ENCODE data around the gene STEAP1B.

STEAP1B gene

GRCh38 chr7:22477876-22478450 is 22.0 kb downstream of the STEAP1B start:
- H3K9me3 ChIP-seq (ENCODE audit: control insufficient read depth in 2 of 2, low read length in 2 of 2) = peaks cover 0 to 2% of the 10 kb centered on the region in 2 donors
- H3K9ac ChIP-seq (ENCODE audit: low read length in 2 of 2) = no peak overlapping the region
- H3K27ac ChIP-seq (ENCODE audit: low read length) = no peak overlapping the region
- peaks cover 0 to 3% of the 10 kb centered on the region in 2 donors for H3K27me3 ChIP-seq (ENCODE audit: control insufficient read depth in 1 of 2, insufficient read depth in 2 of 2, low read length in 2 of 2)
- H3K4me1 ChIP-seq (ENCODE audit: control insufficient read depth, insufficient read depth, low read length) = no peaks in the 10 kb centered on the region
- no peaks in the 10 kb centered on the region for H3K36me3 ChIP-seq (ENCODE audit: control insufficient read depth in 2 of 2, insufficient read depth in 2 of 2, low read length in 2 of 2)
- no peak overlapping the region for H3K4me3 ChIP-seq (ENCODE audit: low read length in 2 of 2)

DNA sequence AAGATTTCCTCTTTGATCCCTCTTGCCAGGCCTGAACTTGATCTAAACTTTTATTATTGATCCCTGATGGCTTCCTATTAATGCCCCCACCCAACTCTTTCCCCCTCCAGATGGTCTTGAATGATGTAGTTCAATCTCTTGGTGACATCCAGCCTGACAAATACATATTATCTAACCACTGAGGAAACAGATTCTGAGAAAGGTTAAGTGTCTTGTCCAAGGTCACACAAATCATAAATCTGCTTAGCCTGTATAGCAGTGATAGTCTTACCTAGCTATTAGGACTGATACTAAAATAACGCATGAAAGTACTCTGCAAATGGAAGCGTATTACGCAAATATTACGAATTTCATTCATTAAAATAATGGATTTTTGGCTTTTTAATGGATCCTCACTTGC is 22.7 kb downstream of the STEAP1B start:
- peaks cover 0 to 2% of the 10 kb centered on the region in 2 donors for H3K9me3 ChIP-seq (ENCODE audit: control insufficient read depth in 2 of 2, low read length in 2 of 2)
- no peak overlapping the region for H3K4me3 ChIP-seq (ENCODE audit: low read length in 2 of 2)
- no peaks in the 10 kb centered on the region for H3K4me1 ChIP-seq (ENCODE audit: control insufficient read depth, insufficient read depth, low read length)
- H3K27ac ChIP-seq (ENCODE audit: low read length) = no peak overlapping the region
- no peak overlapping the region for H3K9ac ChIP-seq (ENCODE audit: low read length in 2 of 2)
- no peaks in the 10 kb centered on the region for H3K36me3 ChIP-seq (ENCODE audit: control insufficient read depth in 2 of 2, insufficient read depth in 2 of 2, low read length in 2 of 2)
- H3K27me3 ChIP-seq (ENCODE audit: control insufficient read depth in 1 of 2, insufficient read depth in 2 of 2, low read length in 2 of 2) = peaks cover 0 to 3% of the 10 kb centered on the region in 2 donors

DNA sequence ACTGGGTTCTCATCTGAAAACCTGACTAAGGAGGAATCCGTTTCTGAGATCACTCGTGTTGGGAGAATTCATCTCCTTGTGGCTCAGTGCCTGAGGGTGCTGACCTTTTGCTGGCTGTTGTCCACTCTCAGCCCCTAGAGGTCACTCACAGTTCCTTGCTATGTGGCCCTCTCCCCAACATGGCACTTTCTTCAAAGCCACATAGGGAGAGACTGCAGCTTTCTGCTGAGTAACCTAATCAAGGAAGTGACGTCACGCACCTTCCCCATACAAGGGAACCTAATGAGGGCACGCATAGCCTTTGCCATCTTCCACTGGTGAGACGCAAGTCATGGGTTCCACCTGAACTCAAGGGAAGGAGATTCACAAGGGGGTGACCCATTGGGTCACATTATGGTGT is 23.2 kb downstream of the STEAP1B start:
- Histone ChIP-seq H3K27ac (ENCODE audit: low read length) (no peak overlapping the region), H3K4me1 (ENCODE audit: control insufficient read depth, insufficient read depth, low read length) (no peaks in the 10 kb centered on the region), H3K9ac (ENCODE audit: low read length in 2 of 2) (no peak overlapping the region), H3K36me3 (ENCODE audit: control insufficient read depth in 2 of 2, insufficient read depth in 2 of 2, low read length in 2 of 2) (no peaks in the 10 kb centered on the region), H3K27me3 (ENCODE audit: control insufficient read depth in 1 of 2, insufficient read depth in 2 of 2, low read length in 2 of 2) (peaks cover 0 to 3% of the 10 kb centered on the region in 2 donors), H3K4me3 (ENCODE audit: low read length in 2 of 2) (no peak overlapping the region), H3K9me3 (ENCODE audit: control insufficient read depth in 2 of 2, low read length in 2 of 2) (peaks cover 0 to 2% of the 10 kb centered on the region in 2 donors)

- no peaks in the 10 kb centered on the region for H3K36me3 ChIP-seq (ENCODE audit: control insufficient read depth in 2 of 2, insufficient read depth in 2 of 2, low read length in 2 of 2)
- no peaks in the 10 kb centered on the region for H3K27me3 ChIP-seq (ENCODE audit: control insufficient read depth in 1 of 2, insufficient read depth in 2 of 2, low read length in 2 of 2)
- H3K27ac ChIP-seq (ENCODE audit: low read length) = no peak overlapping the region
- no peak overlapping the region for H3K4me3 ChIP-seq (ENCODE audit: low read length in 2 of 2)
- H3K9me3 ChIP-seq (ENCODE audit: control insufficient read depth in 2 of 2, low read length in 2 of 2) = peaks cover 0 to 2% of the 10 kb centered on the region in 2 donors
- no peaks in the 10 kb centered on the region for H3K4me1 ChIP-seq (ENCODE audit: control insufficient read depth, insufficient read depth, low read length)
- H3K9ac ChIP-seq (ENCODE audit: low read length in 2 of 2) = no peak overlapping the region
Observed at GRCh38 chr7:22474645-22475044, 25.3 kb downstream of the STEAP1B start.

DNA sequence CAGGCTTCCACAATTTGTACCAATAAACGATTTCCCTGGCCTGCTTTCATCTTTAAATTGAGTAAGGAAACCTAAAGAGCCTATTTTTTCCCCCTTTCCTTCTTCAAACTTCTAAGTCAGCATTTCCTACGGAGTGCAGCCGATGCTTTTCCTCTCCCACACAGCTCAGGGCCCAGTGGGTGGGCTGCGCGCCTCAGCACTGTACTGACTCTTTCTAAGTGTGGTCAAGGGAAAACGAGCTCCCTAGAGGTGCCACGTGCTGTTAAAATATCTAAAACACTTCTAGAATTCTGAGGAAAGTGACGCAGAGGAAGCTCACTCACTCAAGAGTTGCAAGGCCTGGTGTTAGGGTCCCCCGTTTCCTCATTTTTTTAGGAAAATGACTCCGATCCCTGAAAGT is 29.0 kb downstream of the STEAP1B start:
- no peaks in the 10 kb centered on the region for H3K36me3 ChIP-seq (ENCODE audit: control insufficient read depth in 2 of 2, insufficient read depth in 2 of 2, low read length in 2 of 2)
- H3K9ac ChIP-seq (ENCODE audit: low read length in 2 of 2) = no peak overlapping the region
- H3K4me1 ChIP-seq (ENCODE audit: control insufficient read depth, insufficient read depth, low read length) = no peaks in the 10 kb centered on the region
- no peaks in the 10 kb centered on the region for H3K27me3 ChIP-seq (ENCODE audit: control insufficient read depth in 1 of 2, insufficient read depth in 2 of 2, low read length in 2 of 2)
- no peak overlapping the region for H3K4me3 ChIP-seq (ENCODE audit: low read length in 2 of 2)
- H3K9me3 ChIP-seq (ENCODE audit: control insufficient read depth in 2 of 2, low read length in 2 of 2) = no peaks in the 10 kb centered on the region
- no peak overlapping the region for H3K27ac ChIP-seq (ENCODE audit: low read length)

- H3K4me3 ChIP-seq (ENCODE audit: low read length in 2 of 2) = no peak overlapping the region
- H3K9me3 ChIP-seq (ENCODE audit: control insufficient read depth in 2 of 2, low read length in 2 of 2) = no peaks in the 10 kb centered on the region
- no peak overlapping the region for H3K9ac ChIP-seq (ENCODE audit: low read length in 2 of 2)
- no peaks in the 10 kb centered on the region for H3K36me3 ChIP-seq (ENCODE audit: control insufficient read depth in 2 of 2, insufficient read depth in 2 of 2, low read length in 2 of 2)
- no peaks in the 10 kb centered on the region for H3K4me1 ChIP-seq (ENCODE audit: control insufficient read depth, insufficient read depth, low read length)
- H3K27ac ChIP-seq (ENCODE audit: low read length) = no peak overlapping the region
- no peaks in the 10 kb centered on the region for H3K27me3 ChIP-seq (ENCODE audit: control insufficient read depth in 1 of 2, insufficient read depth in 2 of 2, low read length in 2 of 2)
Observed at GRCh38 chr7:22469371-22470143, 30.4 kb downstream of the STEAP1B start.

DNA sequence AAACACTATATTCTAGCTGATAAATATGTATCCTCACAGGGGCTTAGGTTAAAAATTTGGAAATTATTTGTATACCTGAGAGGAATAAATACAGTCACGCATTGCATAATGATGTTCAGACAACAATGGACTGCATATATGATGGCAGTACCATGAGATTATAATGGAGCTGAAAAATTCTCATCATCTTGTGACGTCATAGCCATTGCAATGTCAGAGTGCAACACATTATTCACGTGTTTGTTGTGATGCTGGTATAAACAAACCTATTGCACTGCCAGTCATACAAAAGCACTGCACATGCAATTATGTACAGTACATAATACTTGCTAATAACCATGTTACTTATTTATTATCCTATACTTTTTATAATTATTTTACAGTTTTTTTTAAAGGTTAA is 31.4 kb downstream of the STEAP1B start:
- H3K9me3 ChIP-seq (ENCODE audit: control insufficient read depth in 2 of 2, low read length in 2 of 2) = peaks cover 0 to 3% of the 10 kb centered on the region in 2 donors
- no peaks in the 10 kb centered on the region for H3K27me3 ChIP-seq (ENCODE audit: control insufficient read depth in 1 of 2, insufficient read depth in 2 of 2, low read length in 2 of 2)
- no peaks in the 10 kb centered on the region for H3K4me1 ChIP-seq (ENCODE audit: control insufficient read depth, insufficient read depth, low read length)
- H3K9ac ChIP-seq (ENCODE audit: low read length in 2 of 2) = no peak overlapping the region
- H3K27ac ChIP-seq (ENCODE audit: low read length) = no peak overlapping the region
- no peak overlapping the region for H3K4me3 ChIP-seq (ENCODE audit: low read length in 2 of 2)
- no peaks in the 10 kb centered on the region for H3K36me3 ChIP-seq (ENCODE audit: control insufficient read depth in 2 of 2, insufficient read depth in 2 of 2, low read length in 2 of 2)

DNA sequence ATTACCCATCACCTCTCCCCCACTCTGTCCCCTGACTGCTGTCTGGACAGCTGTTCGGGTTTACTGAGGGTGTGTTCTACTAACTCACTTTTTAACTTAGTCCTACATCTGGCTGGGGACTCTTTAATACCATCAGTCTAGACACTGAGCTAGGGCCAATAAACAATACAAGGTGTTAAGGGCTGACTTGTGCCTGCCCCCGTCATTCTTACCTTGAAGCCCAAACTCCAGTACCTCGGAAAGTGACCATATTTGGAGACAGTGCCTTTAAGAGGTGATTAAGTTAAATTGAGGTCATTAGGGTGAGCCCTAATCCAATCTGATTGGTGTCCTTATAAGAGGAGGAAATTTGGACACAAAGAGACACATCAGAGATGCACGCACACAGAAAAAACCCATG is 35.7 kb downstream of the STEAP1B start:
- Histone ChIP-seq H3K9me3 (ENCODE audit: control insufficient read depth in 2 of 2, low read length in 2 of 2) (peaks cover 0 to 3% of the 10 kb centered on the region in 2 donors), H3K4me3 (ENCODE audit: low read length in 2 of 2) (no peak overlapping the region), H3K9ac (ENCODE audit: low read length in 2 of 2) (no peak overlapping the region), H3K36me3 (ENCODE audit: control insufficient read depth in 2 of 2, insufficient read depth in 2 of 2, low read length in 2 of 2) (no peaks in the 10 kb centered on the region), H3K27me3 (ENCODE audit: control insufficient read depth in 1 of 2, insufficient read depth in 2 of 2, low read length in 2 of 2) (no peaks in the 10 kb centered on the region), H3K27ac (ENCODE audit: low read length) (no peak overlapping the region), H3K4me1 (ENCODE audit: control insufficient read depth, insufficient read depth, low read length) (no peaks in the 10 kb centered on the region)

GRCh38 chr7:22460363-22460988 is 39.5 kb downstream of the STEAP1B start:
- Histone ChIP-seq H3K9me3 (ENCODE audit: control insufficient read depth in 2 of 2, low read length in 2 of 2) (peaks cover 0 to 3% of the 10 kb centered on the region in 2 donors), H3K4me1 (ENCODE audit: control insufficient read depth, insufficient read depth, low read length) (no peaks in the 10 kb centered on the region), H3K9ac (ENCODE audit: low read length in 2 of 2) (no peak overlapping the region), H3K4me3 (ENCODE audit: low read length in 2 of 2) (no peak overlapping the region), H3K27me3 (ENCODE audit: control insufficient read depth in 1 of 2, insufficient read depth in 2 of 2, low read length in 2 of 2) (no peaks in the 10 kb centered on the region), H3K36me3 (ENCODE audit: control insufficient read depth in 2 of 2, insufficient read depth in 2 of 2, low read length in 2 of 2) (no peaks in the 10 kb centered on the region), H3K27ac (ENCODE audit: low read length) (no peak overlapping the region)

- Histone ChIP-seq H3K9ac (ENCODE audit: low read length in 2 of 2) (no peak overlapping the region), H3K4me3 (ENCODE audit: low read length in 2 of 2) (no peak overlapping the region), H3K27me3 (ENCODE audit: control insufficient read depth in 1 of 2, insufficient read depth in 2 of 2, low read length in 2 of 2) (peaks cover 2 to 3% of the 10 kb centered on the region in 2 donors), H3K9me3 (ENCODE audit: control insufficient read depth in 2 of 2, low read length in 2 of 2) (no peaks in the 10 kb centered on the region), H3K36me3 (ENCODE audit: control insufficient read depth in 2 of 2, insufficient read depth in 2 of 2, low read length in 2 of 2) (no peaks in the 10 kb centered on the region), H3K27ac (ENCODE audit: low read length) (no peak overlapping the region), H3K4me1 (ENCODE audit: control insufficient read depth, insufficient read depth, low read length) (no peaks in the 10 kb centered on the region)
Observed at GRCh38 chr7:22457471-22457870, 42.5 kb downstream of the STEAP1B start.

- Histone ChIP-seq H3K9ac (ENCODE audit: low read length in 2 of 2) (no peak overlapping the region), H3K4me3 (ENCODE audit: low read length in 2 of 2) (no peak overlapping the region), H3K27ac (ENCODE audit: low read length) (no peak overlapping the region), H3K4me1 (ENCODE audit: control insufficient read depth, insufficient read depth, low read length) (no peaks in the 10 kb centered on the region), H3K9me3 (ENCODE audit: control insufficient read depth in 2 of 2, low read length in 2 of 2) (no peaks in the 10 kb centered on the region), H3K36me3 (ENCODE audit: control insufficient read depth in 2 of 2, insufficient read depth in 2 of 2, low read length in 2 of 2) (no peaks in the 10 kb centered on the region), H3K27me3 (ENCODE audit: control insufficient read depth in 1 of 2, insufficient read depth in 2 of 2, low read length in 2 of 2) (peaks cover 2 to 5% of the 10 kb centered on the region in 2 donors)
Observed at GRCh38 chr7:22454446-22454845, 45.5 kb downstream of the STEAP1B start.
